Measurements from ENCODE around the gene ELOVL3.

GRCh38 chr10:102275343-102275742, 49.2 kb downstream of the ELOVL3 start:
- TF ChIP-seq CTCF (conservative IDR thresholded peaks at IDR 0.05; ENCODE audit: low read length) (no peak), EZH2phosphoT487 (IDR thresholded peaks at IDR 0.05; ENCODE audit: borderline replicate concordance, low read depth, low read length) (no peak)

All from OCI-LY7 (cell line).